HCT116 (cell line): ENCODE results near the gene MUC5B. TPM values are rescaled to one million over a fixed set of nuclear protein-coding genes. Genes with fewer than 3 reads are reported as not detected.

Source experiments
- ATAC-seq: fragments of 200-7000 bp; cut with Tn5 transposase; 2 replicates; pipeline ENCODE4 v1.9.1; 2020; ENCODE audit warnings: mild to moderate bottlenecking, moderate library complexity
- BruUV-seq: library from RNA; stranded (reverse); fragments of 400-500 nt; replicated peaks from 2 replicates; lab custom pipeline; 2021; lab: Mats Ljungman, UMichigan
- CTCF ChIA-PET: fragments of 300-600 bp; sonication (Branson Sonifier 250); formaldehyde crosslinking; loops from one replicate; lab custom pipeline; 2021; ENCODE audit warnings: antibody characterized with exemption; lab: Charles Lee
- POLR2A ChIA-PET: fragments of 300-600, 350-600 bp; sonication (Branson Sonifier 250); formaldehyde crosslinking; loops from one replicate; lab custom pipeline; 2021; ENCODE audit warnings: antibody characterized with exemption; lab: Charles Lee
- RAD21 ChIA-PET, 2 experiments: fragments of 300-600 bp; sonication (Branson Sonifier 250); formaldehyde crosslinking; loops; one replicate each; lab custom pipeline; 2023; ENCODE audit warnings: low total read pairs in 2 of 2; ENCODE audit not compliant: uncharacterized antibody in 2 of 2, unreplicated experiment in 2 of 2, low non-redundant PET in 1 of 2; lab: Charles Lee
- DNase-seq: peaks from one replicate; pipeline ENCODE4 v3.0.0-alpha.2; 2010; ENCODE audit warnings: low read depth, low spot score
- H2AFZ ChIP-seq: fragments of 200-600 bp; shearing (Covaris generic), sonication (generic); 2 replicates; pipeline ENCODE4 v1.6.1; 2017; ENCODE audit warnings: low read depth, mixed run types, mixed read lengths, antibody characterized with exemption, low read length; ENCODE audit not compliant: poor library complexity, severe bottlenecking
- H3K27ac ChIP-seq: 2 replicates; pipeline ENCODE4 v1.5.1; 2012; ENCODE audit warnings: low read depth, low read length
- H3K27me3 ChIP-seq: fragments of 200-600 bp; sonication (generic); 2 replicates; pipeline ENCODE4 v1.6.1; 2016; ENCODE audit warnings: mixed run types, low read length, mixed read lengths; ENCODE audit not compliant: insufficient read depth
- H3K36me3 ChIP-seq, 2 experiments: fragments of 200-500 bp in 1 of 2; fragments of 200-600 bp in 1 of 2; sonication (Bioruptor generic) in 1 of 2; sonication (generic) in 1 of 2; 2 replicates each; pipeline versions ENCODE4 v1.5.1 to v1.6.1; 2014 to 2016; ENCODE audit warnings: low read length in 2 of 2, inconsistent platforms in 1 of 2, mixed read lengths in 1 of 2, mixed run types in 1 of 2; ENCODE audit not compliant: insufficient read depth in 2 of 2, control insufficient read depth in 1 of 2
- H3K4me1 ChIP-seq, 2 experiments: fragments of 200-600 bp in 1 of 2; sonication (generic) in 1 of 2; 2 replicates each; pipeline versions ENCODE4 v1.5.1 to v1.6.1; 2012 to 2017; ENCODE audit warnings: low read length in 2 of 2, inconsistent platforms in 1 of 2, mild to moderate bottlenecking in 1 of 2, mixed read lengths in 1 of 2, mixed run types in 1 of 2, moderate library complexity in 1 of 2; ENCODE audit not compliant: insufficient read depth in 2 of 2, control insufficient read depth in 1 of 2
- H3K4me2 ChIP-seq: fragments of 200-600 bp; sonication (generic); 2 replicates; pipeline ENCODE4 v1.6.1; 2017; ENCODE audit warnings: mixed run types, low read length, mixed read lengths
- H3K4me3 ChIP-seq, 2 experiments: fragments of 200-600 bp in 1 of 2; sonication (generic) in 1 of 2; replicated peaks in 1 of 2; 2 replicates each; pipeline ENCODE4 v1.5.1; 2011 to 2016; ENCODE audit warnings: low read length in 2 of 2, control low read depth in 1 of 2, low read depth in 1 of 2, mild to moderate bottlenecking in 1 of 2, mixed read lengths in 1 of 2, mixed run types in 1 of 2
- H3K79me2 ChIP-seq: fragments of 200-600 bp; sonication (generic); 2 replicates; pipeline ENCODE4 v1.6.1; 2017; ENCODE audit warnings: mild to moderate bottlenecking, mixed run types, low read length, moderate library complexity, mixed read lengths; ENCODE audit not compliant: insufficient read depth
- H3K9ac ChIP-seq: fragments of 200-600 bp; sonication (generic); 2 replicates; pipeline ENCODE4 v1.6.1; 2016; ENCODE audit warnings: low read length, mixed read lengths
- H3K9me2 ChIP-seq: fragments of 200-600 bp; sonication (generic), shearing (Covaris generic); 2 replicates; pipeline ENCODE4 v1.6.1; 2017; ENCODE audit warnings: mixed run types, mild to moderate bottlenecking, moderate library complexity; ENCODE audit not compliant: insufficient read depth
- H3K9me3 ChIP-seq, 2 experiments: fragments of 200-500 bp in 1 of 2; fragments of 200-600 bp in 1 of 2; sonication (Bioruptor generic) in 1 of 2; sonication (generic) in 1 of 2; 2 replicates each; pipeline ENCODE4 v1.6.1; 2014 to 2017; ENCODE audit warnings: low read length in 2 of 2, mixed read lengths in 2 of 2, inconsistent platforms in 1 of 2, low read depth in 1 of 2, mild to moderate bottlenecking in 1 of 2, mixed run types in 1 of 2, moderate library complexity in 1 of 2; ENCODE audit not compliant: control insufficient read depth in 1 of 2, insufficient read depth in 1 of 2
- H4K20me1 ChIP-seq: fragments of 200-600 bp; sonication (generic), shearing (Covaris generic); 2 replicates; pipeline ENCODE4 v1.6.1; 2017; ENCODE audit warnings: mixed run types, mild to moderate bottlenecking, moderate library complexity; ENCODE audit not compliant: insufficient read depth
- CBX3 ChIP-seq: IDR thresholded peaks from 2 replicates; pipeline ENCODE4 v1.6.1; 2012; ENCODE audit warnings: low read depth
- POLR2A ChIP-seq: IDR thresholded peaks from 2 replicates; pipeline ENCODE4 v1.7.0; 2011; ENCODE audit warnings: borderline replicate concordance; ENCODE audit not compliant: insufficient read depth, insufficient read length; ENCODE audit errors: extremely low read depth
- POLR2AphosphoS5 ChIP-seq: IDR thresholded peaks from 2 replicates; pipeline ENCODE4 v1.6.1; 2011; ENCODE audit warnings: mild to moderate bottlenecking, low read depth, low read length, moderate library complexity
- RAD21 ChIP-seq: IDR thresholded peaks from 2 replicates; pipeline ENCODE4 v1.6.1; 2012; ENCODE audit warnings: low read depth, mild to moderate bottlenecking
- SRF ChIP-seq: IDR thresholded peaks from 2 replicates; pipeline ENCODE4 v1.6.1; 2012; ENCODE audit warnings: low read depth
- TCF7L2 ChIP-seq: IDR thresholded peaks from 2 replicates; pipeline ENCODE4 v1.7.0; 2011; ENCODE audit warnings: borderline replicate concordance, inconsistent platforms; ENCODE audit not compliant: insufficient read depth, insufficient read length; ENCODE audit errors: extremely low read depth
- ZFX ChIP-seq: fragments of 450-650 bp; IDR thresholded peaks from 2 replicates; pipeline ENCODE4 v1.6.1; 2017
- intact Hi-C: fragments of 100-400 bp; cut with micrococcal nuclease; formaldehyde crosslinking; loops from 2 replicates; pipeline ENCODE4 v1.10.0; 2022
- total RNA-seq: library from RNA; stranded (reverse); gene quantifications from one replicate; pipeline ENCODE4 v1.2.1, GENCODE V29; 2021; ENCODE audit not compliant: unreplicated experiment
- TF ChIP-seq, protein P1 (sequence below): IDR thresholded peaks from 2 replicates; pipeline ENCODE4 v1.6.1; 2012
- TF ChIP-seq, protein P2 (sequence below): IDR thresholded peaks from 2 replicates; pipeline ENCODE4 v1.6.1; 2012
- TF ChIP-seq, protein P3 (sequence below), 3 experiments: fragments of 200-600 bp in 1 of 3; sonication (generic) in 1 of 3; IDR thresholded peaks in 2 of 3; conservative IDR thresholded peaks in 1 of 3; 2 replicates each; pipeline ENCODE4 v1.5.1; 2012 to 2017; ENCODE audit warnings: low read depth in 2 of 3, low read length in 2 of 3, antibody characterized with exemption in 1 of 3, borderline replicate concordance in 1 of 3, control low read depth in 1 of 3, mild to moderate bottlenecking in 1 of 3, mixed read lengths in 1 of 3, mixed run types in 1 of 3, moderate library complexity in 1 of 3; ENCODE audit not compliant: insufficient read depth in 1 of 3

The MUC5B gene
- total RNA-seq, 1 experiment from 2014 or later = 1.5 TPM

DNA sequence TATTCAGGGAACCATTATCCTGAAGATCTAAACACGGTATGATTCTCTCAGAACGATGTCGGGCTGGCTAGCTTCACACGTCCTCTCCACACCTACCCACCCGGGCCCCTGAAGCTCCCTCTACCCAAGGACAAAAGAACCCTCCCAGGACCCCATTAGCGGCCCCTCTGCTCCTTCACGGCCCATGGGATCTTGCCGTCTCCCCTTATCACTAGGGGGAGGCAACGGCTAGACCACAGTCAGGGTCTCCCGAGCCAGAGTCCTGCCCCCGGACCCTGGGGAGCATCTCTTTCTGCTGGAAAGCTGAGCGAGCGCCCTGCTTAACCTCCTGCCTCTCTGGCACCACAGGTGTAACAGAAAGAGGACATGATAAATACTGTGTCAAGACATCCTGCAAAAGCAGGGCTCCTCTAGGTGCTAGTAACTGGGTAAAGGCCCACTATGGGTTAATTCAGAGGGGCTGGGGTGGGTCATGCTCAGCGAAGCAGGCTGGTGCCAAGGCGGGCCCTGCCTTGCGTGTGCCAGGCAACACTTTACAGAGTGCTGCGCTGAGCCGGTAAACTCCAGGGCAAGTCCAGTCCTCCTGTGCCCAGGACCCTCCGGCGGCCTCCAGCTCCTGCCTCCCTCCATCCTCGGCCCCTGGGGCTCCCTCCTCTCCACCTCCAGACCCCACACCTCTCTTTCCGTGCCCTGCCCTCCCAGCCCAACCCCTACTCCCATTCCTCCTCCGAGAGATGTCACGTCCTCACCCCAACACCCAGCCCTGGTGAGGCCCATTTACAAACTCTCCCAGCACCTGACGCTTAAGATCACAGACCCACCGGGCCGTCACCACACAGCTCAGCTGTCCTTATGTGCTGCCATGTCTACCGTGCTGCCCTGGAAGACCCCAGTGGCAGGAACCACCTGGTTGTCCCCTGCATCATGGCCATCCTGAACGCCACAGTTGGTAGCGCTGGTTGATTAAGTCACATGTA is 83.6 kb downstream of the MUC5B start:
- no peak for TF ChIP-seq POLR2A
- ChIA-PET CTCF (no interaction called here), POLR2A (no interaction called here), RAD21 (no interaction called here)
- Histone ChIP-seq H3K9me2 (no peaks in the 10 kb centered on the region), H3K4me2 (no peak overlapping the region), H3K27me3 (no peaks in the 10 kb centered on the region), H3K4me3 (no peak overlapping the region), H3K9me3 (peaks cover 0 to 9% of the 10 kb centered on the region in 2 experiments; a peak in 1 of 4 replicates), H3K27ac (no peak overlapping the region), H2AFZ (no peak overlapping the region), H3K4me1 (peaks cover 5 to 27% of the 10 kb centered on the region in 2 experiments; a peak in 3 of 4 replicates), H3K36me3 (0 out of 4 replicates have a peak, but pooled peaks cover 0 to 2% of the 10 kb centered on the region in 2 experiments), H3K79me2 (peaks cover 39% of the 10 kb centered on the region), H4K20me1 (no peaks in the 10 kb centered on the region), H3K9ac (no peak overlapping the region)
- ATAC-seq (no peak), DNase-seq (no peak)
- intact Hi-C loops = loop anchor here (5.0 kb wide), 1 partner anchor 44 kb away; no protein-coding TSS in a partner anchor
- no TSS peak for BruUV-seq

DNA sequence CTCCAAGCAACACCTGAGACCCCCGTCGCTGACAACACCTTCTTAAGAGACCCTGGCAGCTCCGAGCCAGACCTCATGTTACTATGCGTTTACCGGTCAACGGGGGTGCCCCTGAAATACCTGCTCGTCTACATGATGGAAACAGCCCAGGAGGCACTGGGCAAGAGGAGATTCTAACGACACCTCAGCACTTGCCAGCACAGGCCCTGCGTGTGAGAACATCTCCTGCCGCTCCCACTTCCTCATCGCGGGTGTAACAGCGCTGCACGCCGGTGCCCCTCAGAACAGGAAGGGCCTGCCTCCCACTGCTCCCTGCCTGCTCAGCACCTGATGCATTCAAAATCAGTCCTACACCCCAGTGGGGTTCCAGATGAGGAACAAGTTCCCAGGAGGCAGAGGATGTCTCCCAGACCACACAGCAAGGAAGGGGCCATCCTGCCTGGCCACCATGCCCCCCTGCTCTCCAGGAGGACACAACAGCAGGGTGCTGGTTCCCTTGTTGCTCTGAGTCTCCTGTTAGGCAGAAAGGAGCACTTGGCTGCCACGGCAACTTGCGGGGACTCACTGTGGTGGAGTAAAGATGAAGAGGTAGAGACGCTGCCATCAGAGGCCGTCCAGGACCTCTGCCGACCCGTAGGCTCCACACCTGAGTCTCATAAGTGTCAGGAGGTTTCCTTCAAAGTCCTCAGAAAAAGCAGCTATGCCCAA is 84.5 kb downstream of the MUC5B start:
- ChIA-PET POLR2A (no interaction called here), CTCF (no interaction called here), RAD21 (no interaction called here)
- H3K4me2 ChIP-seq = no peak overlapping the region
- H3K36me3 ChIP-seq = 0 out of 4 replicates have a peak, but pooled peaks cover 0 to 2% of the 10 kb centered on the region in 2 experiments
- H2AFZ ChIP-seq = no peak overlapping the region
- no peak for DNase-seq
- H4K20me1 ChIP-seq = no peaks in the 10 kb centered on the region
- no peaks in the 10 kb centered on the region for H3K9me2 ChIP-seq
- H3K9me3 ChIP-seq = peaks cover 0 to 15% of the 10 kb centered on the region in 2 experiments; a peak in 1 of 4 replicates
- H3K27ac ChIP-seq = no peak overlapping the region
- no TSS peak for BruUV-seq
- ATAC-seq = no peak
- intact Hi-C loops = loop anchor here (5.0 kb wide), 1 partner anchor 45 kb away; no protein-coding TSS in a partner anchor
- H3K27me3 ChIP-seq = no peaks in the 10 kb centered on the region
- H3K4me3 ChIP-seq = no peak overlapping the region
- H3K79me2 ChIP-seq = peaks cover 33% of the 10 kb centered on the region
- H3K9ac ChIP-seq = no peak overlapping the region
- H3K4me1 ChIP-seq = peaks cover 5 to 27% of the 10 kb centered on the region in 2 experiments; a peak in 3 of 4 replicates
- TF ChIP-seq POLR2A (no peak), TCF7L2 (no peak), RAD21 (no peak), ZFX (no peak), CBX3 (no peak), POLR2AphosphoS5 (no peak), SRF (no peak)
- TF ChIP-seq, protein P1, sequence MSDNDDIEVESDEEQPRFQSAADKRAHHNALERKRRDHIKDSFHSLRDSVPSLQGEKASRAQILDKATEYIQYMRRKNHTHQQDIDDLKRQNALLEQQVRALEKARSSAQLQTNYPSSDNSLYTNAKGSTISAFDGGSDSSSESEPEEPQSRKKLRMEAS = no peak
- TF ChIP-seq, protein P2, sequence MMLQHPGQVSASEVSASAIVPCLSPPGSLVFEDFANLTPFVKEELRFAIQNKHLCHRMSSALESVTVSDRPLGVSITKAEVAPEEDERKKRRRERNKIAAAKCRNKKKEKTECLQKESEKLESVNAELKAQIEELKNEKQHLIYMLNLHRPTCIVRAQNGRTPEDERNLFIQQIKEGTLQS = no peak
- TF ChIP-seq, protein P3, sequence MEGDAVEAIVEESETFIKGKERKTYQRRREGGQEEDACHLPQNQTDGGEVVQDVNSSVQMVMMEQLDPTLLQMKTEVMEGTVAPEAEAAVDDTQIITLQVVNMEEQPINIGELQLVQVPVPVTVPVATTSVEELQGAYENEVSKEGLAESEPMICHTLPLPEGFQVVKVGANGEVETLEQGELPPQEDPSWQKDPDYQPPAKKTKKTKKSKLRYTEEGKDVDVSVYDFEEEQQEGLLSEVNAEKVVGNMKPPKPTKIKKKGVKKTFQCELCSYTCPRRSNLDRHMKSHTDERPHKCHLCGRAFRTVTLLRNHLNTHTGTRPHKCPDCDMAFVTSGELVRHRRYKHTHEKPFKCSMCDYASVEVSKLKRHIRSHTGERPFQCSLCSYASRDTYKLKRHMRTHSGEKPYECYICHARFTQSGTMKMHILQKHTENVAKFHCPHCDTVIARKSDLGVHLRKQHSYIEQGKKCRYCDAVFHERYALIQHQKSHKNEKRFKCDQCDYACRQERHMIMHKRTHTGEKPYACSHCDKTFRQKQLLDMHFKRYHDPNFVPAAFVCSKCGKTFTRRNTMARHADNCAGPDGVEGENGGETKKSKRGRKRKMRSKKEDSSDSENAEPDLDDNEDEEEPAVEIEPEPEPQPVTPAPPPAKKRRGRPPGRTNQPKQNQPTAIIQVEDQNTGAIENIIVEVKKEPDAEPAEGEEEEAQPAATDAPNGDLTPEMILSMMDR (IDR thresholded peaks at IDR 0.05 in 2 of 3, conservative IDR thresholded peaks at IDR 0.05 in 1 of 3; ENCODE audit: borderline replicate concordance in 1 of 3, insufficient read depth in 1 of 3, low read depth in 2 of 3, low read length in 2 of 3) = no peak
